Measurements from ENCODE around the gene DCLK3.

Gene DCLK3
- total RNA-seq, result 0.33 to 4.4 (median 1.5) reads per million in 18 experiments

DNA sequence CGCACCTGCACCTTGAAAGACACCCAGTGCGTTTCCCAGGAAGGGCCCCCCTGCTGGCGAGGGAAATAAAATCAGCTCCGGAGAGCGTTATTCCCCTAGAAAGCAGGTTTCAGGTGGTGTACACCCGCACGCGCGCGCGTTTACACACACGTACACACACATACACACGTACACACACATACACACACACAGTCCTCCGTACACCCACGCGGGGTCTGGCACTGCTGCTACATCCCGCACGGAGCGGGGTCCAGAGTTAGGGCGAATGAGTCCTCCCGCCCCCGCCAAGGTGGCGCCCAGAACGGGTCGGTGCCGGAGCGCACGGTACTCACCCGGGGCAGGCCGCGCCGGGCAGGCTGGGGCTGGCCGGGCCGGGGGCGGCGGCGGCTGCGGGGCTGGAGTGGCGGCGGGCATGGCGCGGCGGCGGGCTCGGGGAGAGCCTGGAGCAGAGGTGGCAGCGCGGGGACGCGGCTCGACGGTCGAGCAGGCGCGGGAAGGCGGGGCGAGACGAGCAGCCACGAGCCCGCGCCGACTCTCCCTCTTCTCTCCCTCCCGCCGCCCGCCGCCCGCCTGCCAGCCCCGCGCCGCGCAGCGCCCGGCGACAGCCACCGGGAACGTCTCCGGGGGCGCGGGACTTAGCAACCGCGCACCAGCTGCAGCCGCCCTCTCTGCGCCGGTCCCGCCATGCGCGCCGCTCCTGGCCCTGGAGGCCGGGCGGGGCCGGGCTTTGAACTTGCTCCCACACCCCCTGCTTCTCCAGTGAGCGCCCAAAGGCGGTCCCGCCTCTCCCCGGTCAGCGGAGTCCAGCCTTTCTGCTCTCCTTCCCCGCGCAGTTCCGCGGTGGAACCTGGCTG is at the start of gene DCLK3:
Gene DCLK3 (minus strand): TSS at position 704 of the 854 bp plus-strand sequence. CDS start 290 bp downstream, at position 414.
- peak in 1 of 2 donors; percentile 47 for DNase-seq

- DNase-seq, result no peak
Observed at GRCh38 chr3:36813305-36813704, 49.0 kb upstream of the DCLK3 start.

GRCh38 chr3:36812240-36812639 is 47.9 kb upstream of the DCLK3 start:
- DNase-seq, result no peak

GRCh38 chr3:36811768-36812167 is 47.4 kb upstream of the DCLK3 start:
- no peak for DNase-seq

- peak in 1 of 2 donors; percentile 68 for DNase-seq
Observed at GRCh38 chr3:36804295-36805055, 40.1 kb upstream of the DCLK3 start.

DNA sequence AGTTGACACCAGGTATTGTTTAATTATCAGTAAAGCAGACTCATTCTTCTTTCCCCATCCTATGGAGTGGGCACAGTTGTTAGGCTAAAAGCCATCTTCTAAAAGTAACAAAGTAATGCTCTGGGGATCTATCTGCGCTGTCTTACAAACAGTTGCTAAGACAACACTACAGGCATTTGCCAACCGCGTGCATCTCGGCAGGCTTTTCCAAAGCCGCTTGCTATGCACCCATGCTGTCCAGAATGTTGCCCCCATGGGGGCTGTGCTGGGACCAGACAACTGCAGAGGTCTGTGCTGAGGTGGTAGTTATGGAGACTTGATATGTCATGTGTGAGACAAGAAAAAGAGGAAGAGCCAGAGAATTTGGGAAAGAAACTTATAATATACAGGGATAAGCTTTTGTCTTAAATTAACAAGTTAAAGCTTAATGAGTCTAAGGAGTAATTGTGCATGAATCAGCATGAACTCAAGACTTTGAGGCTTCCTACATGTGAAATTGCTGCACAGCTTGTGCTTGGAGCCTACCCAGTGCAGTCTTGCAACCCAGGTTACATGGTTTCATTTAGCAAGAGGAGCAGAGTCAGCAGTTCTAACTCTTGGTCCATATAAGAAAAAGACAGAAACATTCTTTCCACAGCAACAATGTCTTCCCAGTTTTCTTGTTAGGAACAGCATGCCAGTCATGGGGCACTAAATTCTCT is 38.9 kb upstream of the DCLK3 start:
- no peak for DNase-seq

- no peak for DNase-seq
Observed at GRCh38 chr3:36800533-36801116, 36.3 kb upstream of the DCLK3 start.

DNA sequence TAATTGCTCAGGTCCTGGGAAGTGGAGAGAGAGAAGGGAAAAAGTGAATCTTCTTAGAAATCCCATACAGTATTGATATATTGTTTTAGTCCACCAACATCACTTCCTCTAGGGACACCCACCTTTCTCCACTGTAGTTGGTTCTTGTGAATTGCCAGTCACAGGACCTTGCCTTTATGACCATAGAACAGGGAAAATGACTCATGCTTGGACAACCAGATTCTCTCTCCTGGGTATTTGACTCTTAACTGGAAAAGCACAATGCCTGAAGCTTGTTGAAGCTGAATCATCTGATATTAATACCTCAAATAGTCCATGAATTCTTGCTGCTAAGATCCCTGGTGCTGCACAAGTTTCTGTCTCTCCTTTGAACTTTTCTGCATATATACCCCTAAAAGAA is 32.5 kb upstream of the DCLK3 start:
- DNase-seq, result peak in 1 of 2 donors; percentile 60

DNA sequence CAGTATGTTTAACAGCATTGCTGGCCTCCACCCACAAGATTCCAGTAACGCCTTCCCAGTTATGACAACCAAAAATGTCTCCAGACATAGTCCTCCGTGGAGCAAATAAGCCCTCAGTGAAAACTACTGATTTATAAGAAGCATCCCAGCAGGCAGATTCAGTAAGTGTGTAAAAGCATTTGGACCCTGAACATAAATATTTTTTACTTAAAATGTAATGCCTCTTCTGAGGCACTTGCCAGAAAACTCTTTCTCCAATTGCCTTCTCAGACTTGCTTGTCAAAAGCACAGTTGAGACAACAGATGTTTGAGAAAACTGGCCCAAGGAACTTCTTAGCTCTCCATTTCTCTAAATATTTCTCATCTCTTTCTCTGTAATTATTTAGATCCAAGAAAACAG is 31.8 kb upstream of the DCLK3 start:
- no peak for DNase-seq

DNA sequence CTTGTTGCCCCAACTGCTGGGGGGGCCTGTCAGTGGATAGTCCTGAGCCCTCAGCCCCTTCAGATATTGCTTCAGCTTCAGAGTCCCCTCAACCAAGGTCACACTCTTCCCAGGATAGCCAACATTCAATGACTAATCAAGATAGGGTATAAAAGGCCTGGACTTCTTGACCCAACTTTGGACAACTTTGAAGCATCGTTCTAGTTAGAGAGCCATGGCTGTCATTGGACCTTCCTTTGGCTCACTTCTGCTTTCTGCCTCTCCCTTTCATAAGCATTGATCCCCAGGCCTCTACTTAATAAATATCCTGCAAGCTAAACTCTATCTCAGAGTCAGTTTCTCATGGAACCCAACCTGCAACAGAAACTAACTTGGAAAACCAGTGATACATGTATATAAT is 31.3 kb upstream of the DCLK3 start:
- no peak for DNase-seq

DNA sequence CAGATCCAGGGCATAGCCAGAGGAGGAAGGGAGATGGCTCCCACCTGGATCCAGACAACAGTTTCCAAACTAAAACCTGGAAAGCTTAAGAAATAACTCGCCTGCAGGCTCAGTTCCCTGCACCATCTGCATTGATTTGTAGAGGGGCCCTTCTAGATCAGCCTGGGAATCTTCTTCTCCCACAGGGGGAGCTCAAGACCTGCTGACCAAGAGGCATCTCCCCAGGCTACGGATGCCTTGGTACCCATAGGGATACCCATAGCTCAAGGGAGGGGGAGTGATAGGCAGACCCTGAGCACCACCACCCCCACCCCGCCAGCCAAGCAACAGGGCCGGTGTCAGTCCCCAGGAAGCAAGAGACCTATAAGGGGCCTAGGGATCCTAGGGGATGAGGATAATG is 28.0 kb upstream of the DCLK3 start:
- no peak for DNase-seq

DNA sequence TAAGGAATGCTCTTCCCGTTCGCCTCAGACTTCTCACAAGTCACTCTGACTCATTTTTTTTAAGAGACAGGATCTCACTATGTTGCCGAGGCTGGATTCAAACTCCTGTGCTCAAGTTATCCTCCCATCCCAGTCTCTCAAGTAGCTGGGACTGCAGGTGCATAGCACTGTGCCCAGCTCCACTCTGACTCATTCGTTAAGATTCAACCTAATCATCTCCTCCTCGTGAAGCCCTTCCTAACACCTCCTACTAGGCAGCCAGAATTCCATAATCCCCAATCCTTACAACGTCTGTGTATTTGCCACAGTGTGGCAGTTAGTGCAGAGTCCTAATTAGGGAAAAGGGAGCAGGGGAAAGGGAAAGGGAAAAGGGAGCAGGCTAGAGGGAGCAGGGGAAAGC is 26.4 kb upstream of the DCLK3 start:
- no peak for DNase-seq

DNA sequence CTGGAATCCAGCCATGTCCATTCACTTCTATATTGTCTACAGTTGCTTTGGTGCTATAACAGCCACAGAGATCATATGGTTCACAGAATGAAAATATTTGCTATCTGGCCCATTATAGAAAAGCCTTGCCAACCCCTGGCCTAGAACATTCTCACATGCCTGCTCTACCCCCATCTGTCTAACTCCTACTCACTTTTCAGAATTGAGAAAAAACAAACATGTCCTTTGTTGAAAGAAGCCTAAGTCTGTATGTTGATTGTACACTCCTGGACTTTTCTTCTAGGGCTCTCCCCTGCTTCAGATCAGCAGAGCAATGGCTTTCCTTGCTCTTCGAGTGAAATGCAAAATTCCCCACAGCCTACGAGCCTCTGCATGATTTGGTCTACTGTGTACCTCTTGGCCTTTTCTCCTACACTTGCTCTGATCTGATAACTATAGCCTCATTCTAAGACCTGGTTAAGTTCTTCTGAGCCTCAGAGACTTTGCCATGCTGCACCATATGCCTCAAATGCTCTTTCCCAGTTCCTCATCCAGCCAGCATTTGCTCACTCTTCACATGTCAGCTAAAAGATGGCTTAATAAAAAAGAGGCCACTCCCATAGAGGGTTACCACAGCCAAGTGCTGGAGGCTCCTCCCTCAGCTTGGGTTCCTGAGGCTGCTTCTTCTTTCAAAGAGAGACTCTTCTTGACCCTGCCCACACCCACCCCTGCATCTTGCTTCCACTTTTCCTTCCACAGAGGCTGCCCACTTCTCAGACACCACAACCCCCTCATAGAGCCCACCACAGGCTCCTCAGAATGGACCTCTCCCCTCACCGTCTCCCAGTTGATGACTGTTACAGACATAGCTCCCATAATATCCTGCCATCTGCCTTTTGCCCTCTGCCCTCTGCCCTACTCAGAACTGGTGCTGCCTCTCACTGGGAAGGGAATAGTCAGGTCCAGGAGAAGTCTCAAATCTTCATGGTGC is 22.9 kb upstream of the DCLK3 start:
- DNase-seq, result peak; percentile 95 to 96

GRCh38 chr3:36784138-36784635 is 19.8 kb upstream of the DCLK3 start:
- no peak for DNase-seq

DNA sequence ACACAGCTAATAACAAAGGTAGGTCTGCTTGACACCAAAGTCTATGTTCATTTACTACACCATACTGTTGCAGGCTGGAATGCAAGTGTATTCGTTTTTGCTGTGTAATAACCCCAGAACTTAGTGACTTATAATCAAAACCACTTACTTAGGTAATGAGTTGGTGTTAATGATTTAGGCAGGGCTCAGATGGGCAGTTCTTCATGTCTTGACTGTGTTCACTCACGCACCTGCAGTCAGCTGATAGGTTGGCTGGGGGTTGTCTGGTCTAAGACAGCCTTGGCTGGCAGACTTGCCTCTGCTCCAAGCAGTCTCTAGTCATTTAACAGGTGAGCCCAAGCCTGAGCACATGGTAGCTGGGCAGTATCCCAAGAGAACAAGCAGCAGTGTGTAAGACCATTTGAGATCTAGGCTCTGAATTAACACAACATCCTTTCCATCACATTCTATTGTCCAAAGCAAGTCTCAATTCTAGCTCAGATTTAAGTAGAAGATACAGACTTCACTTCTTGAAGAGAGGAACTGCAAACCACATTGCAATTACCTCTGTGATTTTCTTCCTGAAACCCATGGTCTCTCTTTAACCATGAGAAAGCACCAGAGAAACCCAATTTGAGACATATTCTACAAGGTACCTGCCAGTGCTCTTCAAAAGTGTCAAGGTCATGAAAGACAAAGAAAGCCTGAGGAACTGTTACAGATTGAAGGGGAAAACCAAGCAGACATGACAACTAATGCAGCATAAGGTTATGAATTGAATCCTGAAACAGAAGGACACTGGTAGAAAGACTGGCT is 13.3 kb upstream of the DCLK3 start:
- DNase-seq, result no peak

DNA sequence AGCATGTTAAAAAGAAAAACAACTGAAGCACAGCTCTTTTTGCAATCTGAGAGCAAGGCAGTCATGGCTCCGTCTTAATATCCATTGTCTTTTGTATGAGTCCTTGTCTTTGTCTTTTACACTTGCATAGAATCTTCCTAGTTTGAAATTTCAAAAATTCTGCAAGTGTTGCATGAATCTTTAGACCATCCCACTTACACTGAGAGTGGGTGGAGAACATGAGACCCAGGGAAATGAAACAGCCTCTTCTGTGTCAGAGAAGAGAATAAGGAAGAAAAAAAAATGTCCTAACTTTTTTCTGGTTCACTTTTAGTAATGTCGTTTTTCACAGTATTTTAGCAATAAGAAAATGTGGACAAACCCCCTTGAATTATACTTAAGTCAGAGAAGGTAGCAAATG is 12.1 kb upstream of the DCLK3 start:
- peak; percentile 86 to 96 for DNase-seq

DNA sequence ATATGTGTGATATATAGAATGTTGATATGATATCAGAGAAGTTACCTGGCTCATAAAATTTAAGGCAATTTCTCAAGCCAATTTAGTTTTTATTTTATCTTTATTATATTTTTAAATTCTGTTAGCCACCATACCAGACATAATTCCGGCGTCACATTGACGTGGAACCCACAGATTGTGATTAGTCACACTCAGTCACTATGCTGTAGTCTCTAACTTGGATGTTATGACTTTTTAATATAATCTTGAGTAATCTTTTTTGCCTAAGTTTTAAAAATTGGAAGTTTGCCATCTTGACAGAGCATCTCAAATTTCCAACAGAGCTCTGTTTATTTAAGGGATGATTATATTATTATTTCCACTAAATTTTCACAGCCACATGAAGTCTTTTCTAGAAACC is 9.7 kb upstream of the DCLK3 start:
- DNase-seq, result no peak

- DNase-seq, result no peak
Observed at GRCh38 chr3:36771931-36772330, 7.6 kb upstream of the DCLK3 start.

GRCh38 chr3:36769926-36770325 is 5.6 kb upstream of the DCLK3 start:
- no peak for DNase-seq

GRCh38 chr3:36765104-36765503 is 751 bp upstream of the DCLK3 start:
- no peak for DNase-seq

- no peak for DNase-seq
Observed at GRCh38 chr3:36764704-36765038, 318 bp upstream of the DCLK3 start.
